Measurements from ENCODE around the gene SLC22A31.
A peak's percentile ranks its signal among the peaks of the same experiment; 100 is the strongest.

The SLC22A31 gene

GRCh38 chr16:89157778-89158177 is 42.6 kb downstream of the SLC22A31 start:
- Histone ChIP-seq H3K36me3 (no peaks in the 10 kb centered on the region), H3K4me1 (no peaks in the 10 kb centered on the region; the same call in 1 of the 2 replicates), H3K27me3 (peaks cover 9% of the 10 kb centered on the region; the same call in 1 of the 2 replicates), H3K9me3 (no peaks in the 10 kb centered on the region), H3K4me3 (ENCODE audit: low read depth, low read length) (no peak overlapping the region)
- no peak for DNase-seq
- TF ChIP-seq CTCF (IDR thresholded peaks at IDR 0.05; ENCODE audit: low read depth, low read length), result no peak

- H3K4me1 ChIP-seq, result no peaks in the 10 kb centered on the region; the same call in 1 of the 2 replicates
- no peak for DNase-seq
- H3K9me3 ChIP-seq, result no peaks in the 10 kb centered on the region
- H3K36me3 ChIP-seq, result no peaks in the 10 kb centered on the region
- no peak for TF ChIP-seq CTCF (IDR thresholded peaks at IDR 0.05; ENCODE audit: low read depth, low read length)
- no peak overlapping the region for H3K4me3 ChIP-seq (ENCODE audit: low read depth, low read length)
- H3K27me3 ChIP-seq, result peaks cover 9% of the 10 kb centered on the region; the same call in 1 of the 2 replicates
Observed at GRCh38 chr16:89156740-89157645, 43.3 kb downstream of the SLC22A31 start.

GRCh38 chr16:89155851-89156739 is 44.2 kb downstream of the SLC22A31 start:
- Histone ChIP-seq H3K4me1 (peaks cover 2% of the 10 kb centered on the region; the same call in 1 of the 2 replicates), H3K9me3 (no peaks in the 10 kb centered on the region), H3K27me3 (peaks cover 9% of the 10 kb centered on the region; the same call in 1 of the 2 replicates), H3K4me3 (ENCODE audit: low read depth, low read length) (no peak overlapping the region), H3K36me3 (no peaks in the 10 kb centered on the region)
- no peak for TF ChIP-seq CTCF (IDR thresholded peaks at IDR 0.05; ENCODE audit: low read depth, low read length)
- no peak for DNase-seq

GRCh38 chr16:89155184-89155679 is 45.1 kb downstream of the SLC22A31 start:
- DNase-seq, result peak; percentile 47
- Histone ChIP-seq H3K4me1 (peaks cover 11% of the 10 kb centered on the region), H3K27me3 (peaks cover 9% of the 10 kb centered on the region; the same call in 1 of the 2 replicates), H3K36me3 (peaks cover 5% of the 10 kb centered on the region), H3K4me3 (ENCODE audit: low read depth, low read length) (no peak overlapping the region), H3K9me3 (no peaks in the 10 kb centered on the region)
- TF ChIP-seq CTCF (IDR thresholded peaks at IDR 0.05; ENCODE audit: low read depth, low read length), result no peak

GRCh38 chr16:89154390-89155183 is 45.8 kb downstream of the SLC22A31 start:
- no peak for DNase-seq
- peaks cover 8% of the 10 kb centered on the region for H3K36me3 ChIP-seq
- no peak overlapping the region for H3K4me3 ChIP-seq (ENCODE audit: low read depth, low read length)
- H3K27me3 ChIP-seq, result peaks cover 5% of the 10 kb centered on the region; the same call in 1 of the 2 replicates
- H3K4me1 ChIP-seq, result peaks cover 13% of the 10 kb centered on the region
- no peak for TF ChIP-seq CTCF (IDR thresholded peaks at IDR 0.05; ENCODE audit: low read depth, low read length)
- H3K9me3 ChIP-seq, result no peaks in the 10 kb centered on the region

Measured in BE2C (cell line).